Peyer's patch (tissue), 4 donors: ENCODE data around the gene MISP. TPM values are rescaled to one million over a fixed set of nuclear protein-coding genes. Genes with fewer than 3 reads are reported as not detected.
A peak's percentile ranks its signal among the peaks of the same experiment; 100 is the strongest.

Experiments used
- DNase-seq, 3 donors: peaks; one replicate each; pipeline ENCODE4 v3.0.0-alpha.2; 2017 to 2019
- H3K27ac ChIP-seq, 4 donors: fragments of 200-600 bp; sonication (generic); one replicate each; pipeline ENCODE4 v1.5.1; 2016 to 2019
- H3K27me3 ChIP-seq, 2 donors: fragments of 200-600 bp; sonication (generic); one replicate each; pipeline ENCODE4 v1.5.1; 2019
- H3K36me3 ChIP-seq, 3 donors: fragments of 200-600 bp; sonication (generic); one replicate each; pipeline ENCODE4 v1.5.1; 2016 to 2019
- H3K4me1 ChIP-seq, 4 donors: fragments of 200-600 bp; sonication (generic); one replicate each; pipeline ENCODE4 v1.5.1; 2016 to 2019
- H3K4me3 ChIP-seq, 4 donors: fragments of 200-600 bp; sonication (generic); 1 replicate in 3 of 4; 2 replicates in 1 of 4; pipeline ENCODE4 v1.5.1; 2016 to 2019; ENCODE audit warnings: mild to moderate bottlenecking in 1 of 4
- H3K9me3 ChIP-seq, 4 donors: fragments of 200-600 bp; sonication (generic); one replicate each; pipeline ENCODE4 v1.5.1; 2016 to 2019; ENCODE audit warnings: mild to moderate bottlenecking in 1 of 4
- POLR2A ChIP-seq, 2 donors: fragments of 450-650 bp; IDR thresholded peaks; one replicate each; pipeline ENCODE4 v1.5.1; 2017; ENCODE audit warnings: antibody characterized with exemption in 2 of 2, mild to moderate bottlenecking in 2 of 2, moderate library complexity in 2 of 2
- total RNA-seq, 4 donors: library from RNA; depleted of rRNA; stranded (reverse); fragments of >200 nt; gene quantifications; one replicate each; pipeline ENCODE4 v1.1.0, GENCODE V29; 2016
- TF ChIP-seq, protein P1 (sequence below), 6 experiments: fragments of 450-650 bp in 4 of 6; fragments of 200-600 bp in 2 of 6; sonication (generic) in 1 of 6; IDR thresholded peaks; one replicate each; pipeline ENCODE4 v1.5.1; 2017 to 2019; ENCODE audit warnings: antibody characterized with exemption in 6 of 6, mild to moderate bottlenecking in 3 of 6, moderate library complexity in 1 of 6

MISP gene
- total RNA-seq, 4 donors from 2014 or later = 116 to 828 (median 637) TPM

DNA sequence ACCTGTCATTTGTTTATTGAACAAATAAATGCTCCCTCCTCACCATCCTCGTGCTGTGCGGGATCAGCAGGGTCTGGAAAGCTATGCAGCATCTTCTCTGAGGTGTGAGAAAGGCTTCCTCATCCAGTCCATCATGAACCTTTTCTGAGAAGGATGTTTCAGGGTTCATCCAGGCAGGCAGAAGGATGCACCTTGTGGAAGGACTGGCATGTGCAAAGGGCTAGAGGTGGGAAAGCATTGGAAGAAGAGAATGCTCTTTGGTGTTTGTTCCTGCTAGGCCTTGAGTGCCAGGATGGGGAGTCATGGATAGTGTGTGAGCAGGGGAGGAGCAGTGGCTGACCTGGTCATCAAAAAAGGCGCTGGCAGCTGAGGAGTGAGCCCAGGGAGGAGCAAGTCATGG, 35.6 kb upstream of the MISP start:
- Histone ChIP-seq H3K9me3 (peaks cover 0 to 7% (median 0%) of the 10 kb centered on the region in 4 donors), H3K36me3 (no peaks in the 10 kb centered on the region), H3K4me1 (no peaks in the 10 kb centered on the region), H3K27me3 (peaks cover 0 to 12% of the 10 kb centered on the region in 2 donors), H3K27ac (no peak overlapping the region), H3K4me3 (no peak overlapping the region)
- DNase-seq = no peak
- TF ChIP-seq, protein P1, sequence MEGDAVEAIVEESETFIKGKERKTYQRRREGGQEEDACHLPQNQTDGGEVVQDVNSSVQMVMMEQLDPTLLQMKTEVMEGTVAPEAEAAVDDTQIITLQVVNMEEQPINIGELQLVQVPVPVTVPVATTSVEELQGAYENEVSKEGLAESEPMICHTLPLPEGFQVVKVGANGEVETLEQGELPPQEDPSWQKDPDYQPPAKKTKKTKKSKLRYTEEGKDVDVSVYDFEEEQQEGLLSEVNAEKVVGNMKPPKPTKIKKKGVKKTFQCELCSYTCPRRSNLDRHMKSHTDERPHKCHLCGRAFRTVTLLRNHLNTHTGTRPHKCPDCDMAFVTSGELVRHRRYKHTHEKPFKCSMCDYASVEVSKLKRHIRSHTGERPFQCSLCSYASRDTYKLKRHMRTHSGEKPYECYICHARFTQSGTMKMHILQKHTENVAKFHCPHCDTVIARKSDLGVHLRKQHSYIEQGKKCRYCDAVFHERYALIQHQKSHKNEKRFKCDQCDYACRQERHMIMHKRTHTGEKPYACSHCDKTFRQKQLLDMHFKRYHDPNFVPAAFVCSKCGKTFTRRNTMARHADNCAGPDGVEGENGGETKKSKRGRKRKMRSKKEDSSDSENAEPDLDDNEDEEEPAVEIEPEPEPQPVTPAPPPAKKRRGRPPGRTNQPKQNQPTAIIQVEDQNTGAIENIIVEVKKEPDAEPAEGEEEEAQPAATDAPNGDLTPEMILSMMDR (IDR thresholded peaks at IDR 0.05) = no peak
- no peak for TF ChIP-seq POLR2A (IDR thresholded peaks at IDR 0.05)

DNA sequence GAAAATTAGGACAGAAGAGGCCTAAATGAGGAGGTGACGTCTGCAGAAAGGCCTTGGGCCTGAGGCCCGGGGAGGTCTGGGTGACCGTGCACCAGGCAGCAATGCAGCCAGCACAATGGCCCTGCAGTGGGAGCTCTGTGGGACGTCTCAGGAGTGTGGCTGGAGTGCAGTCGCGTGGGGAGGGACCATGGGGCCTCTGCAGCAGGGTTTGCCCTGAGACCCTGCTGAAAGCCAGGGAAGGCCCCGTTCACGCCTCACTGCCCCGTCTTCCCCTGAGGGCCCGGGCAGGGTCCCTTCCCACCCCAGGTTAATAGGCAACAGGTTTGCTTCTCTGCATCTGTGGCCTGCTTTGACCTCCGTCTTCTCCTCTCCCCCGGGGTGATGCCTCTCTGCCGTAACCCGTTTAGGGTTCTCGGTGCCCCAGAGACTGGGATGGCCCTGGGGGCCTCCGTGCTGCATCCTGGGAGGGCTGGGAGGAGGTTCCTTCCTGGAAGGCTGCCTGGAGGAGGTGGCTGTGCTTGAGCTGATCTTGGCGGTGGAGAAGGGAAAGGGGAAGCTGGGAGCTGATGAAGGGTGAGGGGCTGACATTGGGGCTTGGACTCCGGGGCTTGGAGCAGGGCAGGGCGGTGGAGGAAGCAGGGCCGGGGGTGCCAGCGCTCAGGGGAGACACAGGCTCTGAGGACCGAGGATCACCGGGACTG, 32.5 kb upstream of the MISP start:
- no peak for TF ChIP-seq POLR2A (IDR thresholded peaks at IDR 0.05)
- TF ChIP-seq, protein P1 (IDR thresholded peaks at IDR 0.05) = no peak
- H3K27ac ChIP-seq = peak overlapping the region in 1 of 4 donors; percentile 49

DNA sequence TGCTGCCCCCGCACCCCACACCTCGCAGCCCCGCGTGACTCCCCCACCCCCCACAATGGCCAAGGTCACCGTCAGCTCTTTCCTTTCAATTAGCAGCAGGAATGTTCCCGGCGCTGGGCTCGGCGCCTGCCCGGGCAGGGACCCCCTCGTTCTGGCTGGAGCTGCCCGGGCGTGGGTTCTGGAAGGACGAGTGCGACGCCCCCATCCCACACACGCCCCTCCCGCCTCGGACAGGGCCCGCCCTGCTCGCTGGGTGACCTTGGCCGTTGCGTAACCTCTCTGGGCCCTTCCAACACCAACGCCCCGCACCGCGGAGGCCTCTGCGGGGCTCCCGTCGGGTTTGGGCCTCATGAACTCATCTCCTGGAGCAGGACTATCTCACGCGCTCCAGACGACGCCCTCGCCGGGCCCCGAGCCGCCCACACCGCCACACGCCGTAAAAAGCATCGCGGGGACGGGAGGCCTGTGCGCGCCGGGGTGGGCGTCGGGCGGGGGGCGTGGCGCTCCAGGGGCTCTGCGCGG, 31.9 kb upstream of the MISP start:
- Histone ChIP-seq H3K27me3 (peaks cover 0 to 12% of the 10 kb centered on the region in 2 donors), H3K36me3 (no peaks in the 10 kb centered on the region), H3K4me3 (peak overlapping the region in 1 of 4 donors; percentile 13), H3K4me1 (peaks cover 0 to 10% (median 4%) of the 10 kb centered on the region in 4 donors), H3K9me3 (peaks cover 0 to 7% (median 0%) of the 10 kb centered on the region in 4 donors), H3K27ac (peak overlapping the region in 2 of 4 donors; percentile 49 to 50)
- DNase-seq = no peak
- TF ChIP-seq, protein P1 (IDR thresholded peaks at IDR 0.05) = no peak
- TF ChIP-seq POLR2A (IDR thresholded peaks at IDR 0.05) = no peak

More for the DNA sequence above, 32.5 kb upstream of the MISP start:
- Histone ChIP-seq H3K27me3 (peaks cover 0 to 12% of the 10 kb centered on the region in 2 donors), H3K4me1 (peaks cover 0 to 10% (median 4%) of the 10 kb centered on the region in 4 donors), H3K4me3 (no peak overlapping the region), H3K9me3 (peaks cover 0 to 7% (median 0%) of the 10 kb centered on the region in 4 donors), H3K36me3 (no peaks in the 10 kb centered on the region)
- DNase-seq = no peak

DNA sequence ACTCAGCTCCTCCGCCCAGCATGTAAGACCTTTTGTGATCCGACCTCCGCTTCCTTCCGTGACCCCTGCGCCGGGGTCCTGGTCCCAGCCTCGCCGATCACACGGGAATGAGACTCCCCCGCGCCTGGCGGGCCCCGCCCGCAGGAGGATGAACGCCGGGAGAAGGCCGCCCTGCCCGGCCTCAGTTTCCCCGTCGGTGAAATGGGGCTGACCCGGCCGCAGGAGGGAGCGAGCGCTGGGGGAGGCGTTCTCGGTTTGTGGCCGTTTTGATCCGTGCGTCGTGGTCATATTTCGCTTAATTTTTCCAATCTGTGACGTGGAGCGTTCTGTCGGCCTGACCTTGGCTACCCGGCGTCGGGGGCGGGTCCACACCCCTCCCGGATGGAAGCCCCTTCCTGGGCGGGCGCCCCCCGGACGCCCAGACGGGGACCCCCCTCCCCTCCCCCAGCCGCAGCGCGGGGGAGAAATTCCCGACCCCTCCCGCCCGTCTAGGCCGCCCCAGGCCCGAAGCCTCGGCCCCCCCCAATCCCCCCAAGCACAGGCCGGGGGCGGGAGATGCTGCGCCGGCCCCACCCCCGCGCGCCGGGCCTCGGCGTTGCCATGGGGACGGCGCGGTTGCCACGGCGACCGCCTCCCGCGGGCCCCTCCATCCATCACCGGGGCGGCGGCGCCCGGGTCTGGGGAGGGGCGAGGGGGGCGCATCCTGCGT, 31.1 kb upstream of the MISP start:
- DNase-seq = no peak
- Histone ChIP-seq H3K27ac (peak overlapping the region in 2 of 4 donors; percentile 49 to 50), H3K27me3 (peaks cover 0 to 12% of the 10 kb centered on the region in 2 donors)

More for the DNA sequence above, 31.1 kb upstream of the MISP start:
- peaks cover 0 to 7% (median 0%) of the 10 kb centered on the region in 4 donors for H3K9me3 ChIP-seq
- no peak for TF ChIP-seq POLR2A (IDR thresholded peaks at IDR 0.05)
- TF ChIP-seq, protein P1 (IDR thresholded peaks at IDR 0.05) = no peak
- H3K4me1 ChIP-seq = peaks cover 0 to 10% (median 4%) of the 10 kb centered on the region in 4 donors
- no peaks in the 10 kb centered on the region for H3K36me3 ChIP-seq
- H3K4me3 ChIP-seq = peak overlapping the region in 1 of 4 donors; percentile 13
